ENCODE data around the gene ALG3.
A peak's percentile ranks its signal among the peaks of the same experiment; 100 is the strongest.

ALG3 gene

GRCh38 chr3:184250167-184250828, 1.5 kb upstream of the ALG3 start:
- Mint-ChIP-seq H3K4me3 (peak overlapping the region; percentile 90), H3K27me3 (no peaks in the 10 kb centered on the region), H3K27ac (peak overlapping the region; percentile 98), H3K4me1 (peaks cover 27% of the 10 kb centered on the region), H3K9me3 (no peaks in the 10 kb centered on the region), H3K36me3 (peaks cover 4% of the 10 kb centered on the region)
- CTCF ChIA-PET = interaction anchor here (0.7 to 1.4 kb wide), 15 partner anchors 8 to 365 kb away, joined by 3 to 26 read pairs (median 3); partner anchors contain the start of gene PARL
- DNase-seq = peak; percentile 94

DNA sequence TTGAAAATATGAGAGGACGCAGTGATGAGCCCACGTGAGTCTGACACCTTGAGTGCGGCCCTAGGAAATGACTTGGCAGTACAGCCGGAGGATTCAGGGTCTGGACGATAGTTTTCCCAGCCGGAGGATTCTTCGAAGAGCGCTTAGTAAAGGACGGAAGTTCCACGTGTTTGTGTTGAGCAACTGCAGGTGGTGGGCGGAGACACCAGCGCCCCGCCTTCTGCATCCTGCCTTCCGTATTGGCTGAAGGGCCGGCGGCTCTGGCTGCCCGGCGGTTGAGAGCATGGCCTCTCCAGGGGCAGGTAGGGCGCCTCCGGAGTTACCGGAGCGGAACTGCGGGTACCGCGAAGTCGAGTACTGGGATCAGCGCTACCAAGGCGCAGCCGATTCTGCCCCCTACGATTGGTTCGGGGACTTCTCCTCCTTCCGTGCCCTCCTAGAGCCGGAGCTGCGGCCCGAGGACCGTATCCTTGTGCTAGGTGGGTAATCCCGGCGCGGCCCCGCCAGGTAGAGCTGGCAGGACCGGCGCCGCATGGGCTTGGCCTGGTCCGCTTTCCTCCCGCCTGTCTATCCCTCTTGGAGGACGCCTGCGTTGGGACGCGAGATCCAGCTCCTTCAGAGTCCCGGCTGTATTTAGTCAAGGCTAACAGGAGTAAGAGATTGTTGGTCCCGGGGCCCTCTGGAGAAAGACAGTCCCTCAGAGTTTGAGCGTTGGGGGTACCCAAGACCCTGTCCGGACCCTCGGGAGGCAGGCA, 827 bp upstream of the ALG3 start, which contains the start of gene EEF1AKMT4:
Gene EEF1AKMT4, plus strand, starts transcription at position 261 of the 755 bp plus-strand sequence. Its CDS starts 23 bp downstream, at position 284.
- peaks cover 27% of the 10 kb centered on the region for H3K4me1 Mint-ChIP-seq
- peak; percentile 98 for DNase-seq
- peaks cover 9% of the 10 kb centered on the region for H3K36me3 Mint-ChIP-seq
- H3K27ac Mint-ChIP-seq = peak within 1 kb of the TSS; percentile 98
- no peaks in the 10 kb centered on the region for H3K27me3 Mint-ChIP-seq
- CTCF ChIA-PET = interaction anchor here (0.7 to 1.4 kb wide), 16 partner anchors 9 to 365 kb away, joined by 3 to 26 read pairs (median 3); partner anchors contain the start of gene PARL
- H3K9me3 Mint-ChIP-seq = no peaks in the 10 kb centered on the region
- peak within 1 kb of the TSS; percentile 90 for H3K4me3 Mint-ChIP-seq

- Mint-ChIP-seq H3K27me3 (peaks cover 4% of the 10 kb centered on the region), H3K9me3 (no peaks in the 10 kb centered on the region), H3K4me1 (peaks cover 4% of the 10 kb centered on the region), H3K36me3 (peaks cover 9% of the 10 kb centered on the region), H3K27ac (no peak overlapping the region), H3K4me3 (no peak overlapping the region)
- DNase-seq = no peak
- CTCF ChIA-PET = interaction anchor here (1.0 to 6.5 kb wide), 2 partner anchors 15 to 283 kb away, joined by 3 to 58 read pairs; partner anchors contain the start of gene VWA5B2
Observed at GRCh38 chr3:184242297-184242685, 6.5 kb downstream of the ALG3 start.

DNA sequence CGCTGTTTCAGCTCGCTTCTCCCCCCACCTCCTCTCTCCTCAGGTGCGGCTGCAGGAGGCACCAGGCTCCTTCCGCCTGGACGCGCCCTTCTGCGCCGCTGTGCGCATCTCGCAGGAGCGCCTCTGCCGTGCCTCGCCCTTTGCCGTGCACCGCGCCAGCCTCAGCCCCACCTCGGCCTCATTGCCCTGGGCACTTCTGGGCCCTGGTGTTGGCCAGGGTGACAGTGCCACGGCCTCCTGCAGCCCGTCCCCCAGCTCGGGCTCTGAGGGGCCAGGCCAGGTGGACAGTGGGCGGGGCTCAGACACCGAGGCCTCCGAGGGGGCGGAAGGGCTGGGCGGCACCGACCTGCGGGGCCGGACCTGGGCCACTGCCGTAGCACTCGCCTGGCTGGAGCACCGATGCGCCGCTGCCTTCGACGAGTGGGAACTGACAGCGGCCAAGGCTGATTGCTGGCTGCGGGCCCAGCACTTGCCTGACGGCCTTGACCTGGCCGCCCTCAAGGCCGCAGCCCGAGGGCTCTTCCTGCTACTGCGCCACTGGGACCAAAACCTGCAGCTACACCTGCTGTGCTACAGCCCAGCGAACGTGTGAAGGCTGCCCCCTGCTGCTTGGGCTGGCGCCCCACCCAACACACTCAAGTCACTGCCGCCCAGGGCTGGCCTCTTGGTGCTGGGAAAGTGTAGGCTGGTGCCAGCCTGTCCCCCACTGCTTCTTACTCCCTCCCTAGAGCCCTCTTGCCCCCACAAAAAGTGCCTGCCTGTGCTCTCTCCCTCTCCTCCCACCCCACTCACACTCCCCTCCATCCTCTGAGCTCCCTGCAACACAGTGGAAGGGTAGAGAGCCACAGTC, 7.1 kb downstream of the ALG3 start:
- H3K4me1 Mint-ChIP-seq = peaks cover 3% of the 10 kb centered on the region
- CTCF ChIA-PET = interaction anchor here (1.0 to 6.5 kb wide), 5 partner anchors 8 to 346 kb away, joined by 3 to 58 read pairs (median 3); partner anchors contain the start of genes EEF1AKMT4 and VWA5B2
- no peaks in the 10 kb centered on the region for H3K9me3 Mint-ChIP-seq
- DNase-seq = peak; percentile 35
- no peak overlapping the region for H3K27ac Mint-ChIP-seq
- H3K4me3 Mint-ChIP-seq = no peak overlapping the region
- peaks cover 5% of the 10 kb centered on the region for H3K27me3 Mint-ChIP-seq
- H3K36me3 Mint-ChIP-seq = peaks cover 9% of the 10 kb centered on the region

GRCh38 chr3:184241141-184241446, 7.7 kb downstream of the ALG3 start:
- H3K27ac Mint-ChIP-seq = no peak overlapping the region
- peaks cover 5% of the 10 kb centered on the region for H3K27me3 Mint-ChIP-seq
- CTCF ChIA-PET = interaction anchor here (1.1 to 6.5 kb wide), 4 partner anchors 9 to 345 kb away, joined by 3 to 58 read pairs (median 4); partner anchors contain the start of genes EEF1AKMT4 and VWA5B2

DNA sequence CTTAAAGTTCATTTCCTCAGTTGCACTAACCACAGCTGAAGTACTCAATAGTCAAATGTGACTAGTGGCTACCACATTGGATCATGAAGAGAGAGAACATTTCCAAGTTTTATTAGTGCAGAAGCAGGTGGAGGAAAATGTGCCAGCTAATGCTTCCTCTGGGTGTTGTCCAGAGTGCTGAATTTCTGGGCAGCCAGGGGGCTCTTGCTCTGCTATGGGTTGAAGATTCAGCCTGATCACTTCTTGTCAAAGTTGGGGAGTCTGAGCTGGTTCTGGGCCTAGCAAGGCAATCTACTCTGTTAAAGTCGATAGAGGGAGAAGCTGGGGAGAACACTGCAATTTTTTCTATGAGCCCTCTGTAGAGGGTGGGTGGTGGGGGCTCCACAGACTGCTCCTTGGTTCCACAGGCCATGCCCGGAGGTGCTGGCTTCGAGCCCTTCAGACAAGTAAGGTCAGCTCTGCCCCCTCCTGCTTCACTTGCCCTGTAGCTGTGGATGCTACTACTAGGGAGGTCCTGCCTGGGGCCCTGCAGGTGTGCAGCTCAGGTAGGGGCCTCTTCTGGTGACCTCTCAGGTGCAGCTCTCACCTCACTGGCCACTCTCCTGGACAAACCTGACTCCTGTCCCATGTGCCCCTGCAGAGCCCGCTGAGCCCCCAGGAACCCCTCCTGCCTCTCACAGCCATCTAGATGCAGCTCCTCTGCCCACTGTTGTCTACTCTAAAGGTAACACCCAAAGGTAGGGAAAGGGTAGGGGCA, 8.2 kb downstream of the ALG3 start:
- H3K4me1 Mint-ChIP-seq = no peaks in the 10 kb centered on the region
- no peak overlapping the region for H3K4me3 Mint-ChIP-seq
- H3K27me3 Mint-ChIP-seq = peaks cover 6% of the 10 kb centered on the region
- CTCF ChIA-PET = interaction anchor here (1.1 to 6.5 kb wide), 5 partner anchors 9 to 345 kb away, joined by 3 to 58 read pairs (median 3); partner anchors contain the start of genes EEF1AKMT4 and VWA5B2
- H3K27ac Mint-ChIP-seq = no peak overlapping the region
- H3K9me3 Mint-ChIP-seq = no peaks in the 10 kb centered on the region
- H3K36me3 Mint-ChIP-seq = peaks cover 9% of the 10 kb centered on the region
- DNase-seq = peak; percentile 42

More at GRCh38 chr3:184241141-184241446, 7.7 kb downstream of the ALG3 start:
- Mint-ChIP-seq H3K4me3 (no peak overlapping the region), H3K36me3 (peaks cover 9% of the 10 kb centered on the region), H3K9me3 (no peaks in the 10 kb centered on the region), H3K4me1 (peaks cover 2% of the 10 kb centered on the region)
- no peak for DNase-seq

DNA sequence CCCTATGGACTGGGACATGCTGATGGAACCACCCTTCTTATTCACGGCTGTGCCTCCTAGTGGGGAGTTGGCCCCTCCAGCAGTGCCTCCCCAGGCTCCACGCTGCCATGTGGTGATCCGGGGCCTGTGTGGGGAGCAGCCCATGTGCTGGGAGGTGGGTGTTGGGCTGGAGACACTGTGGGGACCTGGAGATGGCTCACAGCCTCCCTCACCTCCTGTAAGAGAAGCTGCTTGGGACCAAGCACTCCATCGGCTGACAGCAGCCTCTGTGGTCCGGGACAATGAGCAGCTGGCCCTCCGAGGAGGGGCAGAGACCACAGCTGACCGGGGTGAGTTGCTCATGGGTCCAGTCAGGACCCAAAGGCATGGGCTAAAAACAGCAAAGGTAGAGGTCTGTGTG, 9.1 kb downstream of the ALG3 start:
- Mint-ChIP-seq H3K36me3 (peaks cover 4% of the 10 kb centered on the region), H3K9me3 (no peaks in the 10 kb centered on the region), H3K27me3 (peaks cover 14% of the 10 kb centered on the region), H3K4me3 (no peak overlapping the region), H3K4me1 (no peaks in the 10 kb centered on the region), H3K27ac (no peak overlapping the region)
- no peak for DNase-seq
- CTCF ChIA-PET = interaction anchor here (1.2 to 6.5 kb wide), 2 partner anchors 12 kb away, joined by 3 to 58 read pairs; partner anchors contain the start of gene VWA5B2

GRCh38 chr3:184239221-184239620, 9.5 kb downstream of the ALG3 start:
- H3K4me3 Mint-ChIP-seq = no peak overlapping the region
- no peaks in the 10 kb centered on the region for H3K9me3 Mint-ChIP-seq
- CTCF ChIA-PET = interaction anchor here (6.5 kb wide), 1 partner anchor 12 kb away, joined by 58 read pairs; the partner anchor contains the start of gene VWA5B2
- H3K27ac Mint-ChIP-seq = no peak overlapping the region
- peaks cover 4% of the 10 kb centered on the region for H3K36me3 Mint-ChIP-seq
- H3K27me3 Mint-ChIP-seq = peaks cover 16% of the 10 kb centered on the region
- no peaks in the 10 kb centered on the region for H3K4me1 Mint-ChIP-seq
- no peak for DNase-seq

DNA sequence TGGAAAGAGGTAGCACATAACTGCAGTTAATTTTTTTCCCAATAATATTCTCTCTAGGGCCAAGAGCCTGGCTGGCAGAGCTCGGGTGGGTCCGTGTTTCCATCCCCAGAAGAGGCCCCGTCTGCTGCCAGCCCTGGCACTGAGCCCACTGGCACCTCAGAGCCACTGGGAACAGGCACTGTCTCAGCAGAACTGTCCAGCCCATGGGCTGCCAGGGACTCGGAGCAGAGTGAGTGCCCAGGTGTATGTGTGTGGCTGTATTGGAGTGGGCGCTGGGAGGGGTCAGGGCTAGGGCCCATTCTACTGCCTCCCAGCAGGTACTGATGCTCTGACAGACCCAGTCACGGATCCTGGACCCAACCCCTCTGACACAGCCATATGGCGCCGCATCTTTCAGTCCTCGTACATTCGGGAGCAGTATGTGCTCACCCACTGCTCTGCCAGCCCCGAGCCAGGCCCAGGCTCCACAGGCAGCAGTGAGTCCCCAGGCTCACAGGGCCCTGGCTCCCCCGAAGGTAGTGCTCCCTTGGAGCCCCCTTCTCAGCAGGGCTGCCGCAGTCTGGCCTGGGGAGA, 10.4 kb downstream of the ALG3 start:
- H3K4me1 Mint-ChIP-seq = no peaks in the 10 kb centered on the region
- CTCF ChIA-PET = interaction anchor here (6.5 kb wide), 1 partner anchor 11 kb away, joined by 58 read pairs; the partner anchor contains the start of gene VWA5B2
- H3K27me3 Mint-ChIP-seq = peaks cover 25% of the 10 kb centered on the region
- no peaks in the 10 kb centered on the region for H3K9me3 Mint-ChIP-seq
- H3K36me3 Mint-ChIP-seq = no peaks in the 10 kb centered on the region
- H3K4me3 Mint-ChIP-seq = no peak overlapping the region
- no peak for DNase-seq
- H3K27ac Mint-ChIP-seq = no peak overlapping the region

- Mint-ChIP-seq H3K4me1 (no peaks in the 10 kb centered on the region), H3K4me3 (no peak overlapping the region), H3K27me3 (peaks cover 30% of the 10 kb centered on the region), H3K27ac (no peak overlapping the region), H3K36me3 (no peaks in the 10 kb centered on the region), H3K9me3 (no peaks in the 10 kb centered on the region)
- CTCF ChIA-PET = interaction anchor here (6.5 kb wide), 1 partner anchor 10 kb away, joined by 58 read pairs; the partner anchor contains the start of gene VWA5B2
- no peak for DNase-seq
Observed at GRCh38 chr3:184237807-184238206, 11.0 kb downstream of the ALG3 start.

DNA sequence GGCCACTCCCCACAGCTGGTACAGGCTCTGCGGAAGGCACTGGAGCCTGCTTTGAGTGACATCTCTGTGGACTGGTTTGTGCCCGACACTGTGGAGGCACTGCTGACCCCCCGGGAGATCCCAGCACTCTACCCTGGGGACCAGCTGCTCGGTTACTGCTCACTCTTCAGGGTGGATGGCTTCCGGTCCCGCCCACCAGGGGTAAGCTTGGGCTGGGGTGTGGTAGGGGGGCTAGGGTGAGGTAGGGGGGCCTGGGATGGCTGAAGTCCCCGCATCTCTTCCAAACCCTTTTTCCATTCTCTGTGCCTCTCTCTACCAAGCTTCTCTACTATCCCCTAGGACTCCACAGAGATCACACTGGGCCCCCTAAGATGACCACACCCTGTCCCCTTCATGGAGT, 11.6 kb downstream of the ALG3 start:
- no peaks in the 10 kb centered on the region for H3K36me3 Mint-ChIP-seq
- H3K27ac Mint-ChIP-seq = no peak overlapping the region
- H3K4me1 Mint-ChIP-seq = no peaks in the 10 kb centered on the region
- H3K9me3 Mint-ChIP-seq = no peaks in the 10 kb centered on the region
- no peak overlapping the region for H3K4me3 Mint-ChIP-seq
- no peak for DNase-seq
- H3K27me3 Mint-ChIP-seq = peaks cover 36% of the 10 kb centered on the region
- CTCF ChIA-PET = interaction anchor here (0.6 to 6.5 kb wide), 4 partner anchors 10 to 133 kb away, joined by 3 to 58 read pairs (median 4); partner anchors contain the start of gene VWA5B2

GRCh38 chr3:184236636-184237035, 12.1 kb downstream of the ALG3 start:
- Mint-ChIP-seq H3K4me3 (no peak overlapping the region), H3K9me3 (no peaks in the 10 kb centered on the region), H3K27me3 (peaks cover 42% of the 10 kb centered on the region), H3K36me3 (no peaks in the 10 kb centered on the region), H3K4me1 (no peaks in the 10 kb centered on the region), H3K27ac (no peak overlapping the region)
- CTCF ChIA-PET = interaction anchor here (0.6 to 6.5 kb wide), 4 partner anchors 9 to 133 kb away, joined by 3 to 58 read pairs (median 4); partner anchors contain the start of gene VWA5B2
- no peak for DNase-seq

Measured in activated naive CD4-positive, alpha-beta T cell treated with anti-CD3 and anti-CD28 coated beads, Interleukin-2, amount 10 ng/mL, durations not matched to agents 7 days and 5 days (primary cell).